ENCODE data around the gene JAGN1. TPM values are rescaled to one million over a fixed set of nuclear protein-coding genes. Genes with fewer than 3 reads are reported as not detected.
"Not testable (repeated sequence)": the region's sequence is repeated elsewhere in the genome, so short reads cannot be mapped to it uniquely, and the experiment has no call there.

JAGN1 gene
- total RNA-seq, 2 donors from 2014 or later, result 21.9 to 29.1 TPM

GRCh38 chr3:9870978-9871377 is 19.4 kb upstream of the JAGN1 start:
- Histone ChIP-seq H3K4me3 (ENCODE audit: low read length) (no peak overlapping the region), H3K9ac (ENCODE audit: extremely low read depth, low read length, poor library complexity, severe bottlenecking) (no peak overlapping the region), H3K27me3 (ENCODE audit: control insufficient read depth, insufficient read depth, low read length, poor library complexity, severe bottlenecking) (no peaks in the 10 kb centered on the region), H3K9me3 (ENCODE audit: control insufficient read depth, low read length) (no peaks in the 10 kb centered on the region), H3K36me3 (ENCODE audit: control insufficient read depth, insufficient read depth, low read length) (no peaks in the 10 kb centered on the region), H3K4me1 (ENCODE audit: control insufficient read depth, insufficient read depth, low read length) (no peaks in the 10 kb centered on the region), H3K27ac (ENCODE audit: low read depth, low read length) (no peak overlapping the region)
- Mint-ChIP-seq H3K36me3 (ENCODE audit: low read depth) (no peaks in the 10 kb centered on the region), H3K4me1 (no peaks in the 10 kb centered on the region), H3K9me3 (no peaks in the 10 kb centered on the region), H3K27ac (no peak overlapping the region), H3K4me3 (no peak overlapping the region), H3K27me3 (ENCODE audit: insufficient read depth) (peaks cover 4% of the 10 kb centered on the region)
- TF ChIP-seq CTCF (conservative IDR thresholded peaks at IDR 0.05), result no peak
- no peak for DNase-seq
- no CpG with 5 or more reads among the region's 1 CpG for WGBS, 2 experiments (ENCODE audit: insufficient coverage in 1 of 2, insufficient read length in 1 of 2)

- not testable (repeated sequence) for H3K4me1 Mint-ChIP-seq; H3K27me3 ChIP-seq (ENCODE audit: control insufficient read depth, insufficient read depth, low read length, poor library complexity, severe bottlenecking); H3K9me3 Mint-ChIP-seq; H3K9ac ChIP-seq (ENCODE audit: extremely low read depth, low read length, poor library complexity, severe bottlenecking); H3K4me1 ChIP-seq (ENCODE audit: control insufficient read depth, insufficient read depth, low read length); H3K9me3 ChIP-seq (ENCODE audit: control insufficient read depth, low read length); H3K27ac ChIP-seq (ENCODE audit: low read depth, low read length); H3K36me3 Mint-ChIP-seq (ENCODE audit: low read depth); H3K27me3 Mint-ChIP-seq (ENCODE audit: insufficient read depth); H3K4me3 ChIP-seq (ENCODE audit: low read length); H3K27ac Mint-ChIP-seq; DNase-seq; H3K36me3 ChIP-seq (ENCODE audit: control insufficient read depth, insufficient read depth, low read length); H3K4me3 Mint-ChIP-seq
- WGBS, 2 experiments (ENCODE audit: insufficient coverage in 1 of 2, insufficient read length in 1 of 2), result 90 to 94% methylated on average over 4 to 5 of the region's 5 CpGs
Measured at GRCh38 chr3:9872067-9872466, 18.3 kb upstream of the JAGN1 start.

- no peaks in the 10 kb centered on the region for H3K4me1 ChIP-seq (ENCODE audit: control insufficient read depth, insufficient read depth, low read length)
Measured at GRCh38 chr3:9875448-9875847, 15.0 kb upstream of the JAGN1 start.

GRCh38 chr3:9876255-9876654 is 14.2 kb upstream of the JAGN1 start:
- H3K27me3 Mint-ChIP-seq (ENCODE audit: insufficient read depth); H3K27ac Mint-ChIP-seq; H3K4me1 ChIP-seq (ENCODE audit: control insufficient read depth, insufficient read depth, low read length); H3K27me3 ChIP-seq (ENCODE audit: control insufficient read depth, insufficient read depth, low read length, poor library complexity, severe bottlenecking); H3K36me3 ChIP-seq (ENCODE audit: control insufficient read depth, insufficient read depth, low read length); DNase-seq; H3K4me3 Mint-ChIP-seq; H3K9me3 ChIP-seq (ENCODE audit: control insufficient read depth, low read length); H3K4me3 ChIP-seq (ENCODE audit: low read length); H3K9ac ChIP-seq (ENCODE audit: extremely low read depth, low read length, poor library complexity, severe bottlenecking); H3K4me1 Mint-ChIP-seq; H3K9me3 Mint-ChIP-seq; H3K36me3 Mint-ChIP-seq (ENCODE audit: low read depth); H3K27ac ChIP-seq (ENCODE audit: low read depth, low read length): not testable (repeated sequence)
- 85 to 91% methylated on average over 3 to 4 of the region's 4 CpGs for WGBS, 2 experiments (ENCODE audit: insufficient coverage in 1 of 2, insufficient read length in 1 of 2)

More at GRCh38 chr3:9875448-9875847, 15.0 kb upstream of the JAGN1 start:
- H3K36me3 ChIP-seq (ENCODE audit: control insufficient read depth, insufficient read depth, low read length), result no peaks in the 10 kb centered on the region
- H3K9ac ChIP-seq (ENCODE audit: extremely low read depth, low read length, poor library complexity, severe bottlenecking), result no peak overlapping the region
- Mint-ChIP-seq H3K27me3 (ENCODE audit: insufficient read depth) (peaks cover 8% of the 10 kb centered on the region), H3K27ac (no peak overlapping the region), H3K9me3 (no peaks in the 10 kb centered on the region), H3K4me3 (no peak overlapping the region), H3K4me1 (no peaks in the 10 kb centered on the region), H3K36me3 (ENCODE audit: low read depth) (no peaks in the 10 kb centered on the region)
- H3K27ac ChIP-seq (ENCODE audit: low read depth, low read length), result no peak overlapping the region
- no peak for DNase-seq
- H3K9me3 ChIP-seq (ENCODE audit: control insufficient read depth, low read length), result no peaks in the 10 kb centered on the region
- TF ChIP-seq CTCF (conservative IDR thresholded peaks at IDR 0.05), result no peak
- H3K4me3 ChIP-seq (ENCODE audit: low read length), result no peak overlapping the region
- H3K27me3 ChIP-seq (ENCODE audit: control insufficient read depth, insufficient read depth, low read length, poor library complexity, severe bottlenecking), result no peaks in the 10 kb centered on the region

All from endodermal cell (in vitro differentiated cells).